ENCODE measurements around the gene SEC23A.

SEC23A gene

DNA sequence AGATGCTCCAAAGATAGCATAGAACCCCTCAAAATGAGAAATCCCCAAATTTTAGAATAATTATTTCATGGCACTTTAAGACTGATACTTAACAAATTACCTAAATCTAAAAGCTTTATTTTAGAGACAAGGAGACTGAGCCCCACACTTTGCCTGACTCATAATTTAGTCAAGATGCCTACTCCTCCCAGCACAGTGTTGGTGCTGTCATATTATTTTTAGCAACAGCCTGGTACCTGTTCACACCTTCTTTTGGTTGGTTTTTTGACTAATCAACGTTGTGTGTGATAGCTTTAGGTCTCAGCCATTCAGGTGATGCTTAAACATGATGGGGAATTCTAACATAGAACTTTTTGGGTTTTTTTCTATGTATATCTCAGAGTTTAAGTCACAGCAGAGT, 120.2 kb downstream of the SEC23A start:
- no peak for DNase-seq

DNA sequence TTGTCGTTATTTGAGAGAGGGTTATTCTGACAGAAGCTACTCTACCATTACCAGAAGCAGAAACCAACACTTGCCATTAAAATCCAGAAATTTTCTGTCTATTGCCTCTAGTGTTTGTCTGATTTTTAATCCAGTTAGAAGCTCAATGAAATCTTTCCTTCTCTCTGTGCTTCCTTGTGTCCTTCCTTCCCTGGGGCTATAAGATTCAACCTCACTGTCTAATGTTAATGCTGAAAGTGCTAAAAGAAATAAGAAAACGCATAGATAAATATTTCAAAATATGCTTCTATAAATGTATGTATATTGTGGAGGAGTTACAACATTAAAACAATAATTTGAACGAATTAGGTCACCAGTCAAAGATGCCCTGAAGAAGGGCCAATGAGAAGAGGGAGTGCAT, 120.8 kb downstream of the SEC23A start:
- DNase-seq, result no peak

All from AML-193 (cell line).